ENCODE data around the gene DNAH12. TPM values are rescaled to one million over a fixed set of nuclear protein-coding genes. Genes with fewer than 3 reads are reported as not detected.
"Not testable (repeated sequence)": the region's sequence is repeated elsewhere in the genome, so short reads cannot be mapped to it uniquely, and the experiment has no call there.

DNAH12 gene
- total and polyA plus RNA-seq, 3 experiments from 2014 or later = 0.09 to 0.13 TPM; not detected in 1

DNA sequence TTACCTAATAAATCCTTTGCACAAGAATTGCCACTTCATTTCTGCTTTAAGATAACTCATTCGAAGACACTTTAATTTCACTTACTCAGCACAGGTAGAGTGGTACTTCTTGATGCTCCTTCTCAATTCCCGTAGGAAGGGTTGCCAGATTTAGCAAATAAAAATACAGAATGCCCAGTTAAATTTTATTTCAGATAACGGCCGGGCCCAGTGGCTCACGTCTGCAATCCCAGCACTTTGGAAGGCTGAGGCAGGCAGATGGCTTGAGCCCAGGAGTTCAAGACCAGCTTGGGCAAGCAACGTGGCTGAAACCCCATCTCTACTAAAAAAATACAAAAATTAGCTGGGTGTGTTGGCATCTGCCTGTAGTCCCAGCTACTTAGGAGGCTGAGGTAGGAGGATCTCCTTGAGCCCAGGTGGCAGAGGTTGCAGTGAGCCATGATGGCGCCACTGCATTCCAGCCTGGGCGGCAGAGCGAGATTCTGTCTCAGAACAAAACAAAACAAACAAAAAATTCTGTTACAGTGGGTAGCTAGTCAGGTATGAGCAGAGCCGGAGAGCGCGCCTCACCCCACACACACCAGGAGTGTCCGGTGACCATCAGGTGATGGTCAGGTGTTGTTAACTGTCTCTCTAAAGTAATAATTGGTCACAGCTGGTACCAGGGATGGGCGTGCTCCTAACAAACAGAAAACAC is 92.8 kb downstream of the DNAH12 start:
- Mint-ChIP-seq H3K4me1 (peaks cover 0 to 3% (median 0%) of the 10 kb centered on the region in 3 donors), H3K9me3 (no peaks in the 10 kb centered on the region), H3K4me3 (no peak overlapping the region), H3K36me3 (no peaks in the 10 kb centered on the region), H3K27ac (no peak overlapping the region), H3K27me3 (peaks cover 9 to 15% of the 10 kb centered on the region in 2 donors)
- no peaks in the 10 kb centered on the region for H3K4me1 ChIP-seq (ENCODE audit: insufficient read depth, low read length)
- no peak overlapping the region for H3K27ac ChIP-seq (ENCODE audit: low read depth, low read length)
- POLR2A ChIA-PET = no interaction called here
- H3K36me3 ChIP-seq (ENCODE audit: insufficient read depth, low read length) = no peaks in the 10 kb centered on the region
- H3K27me3 ChIP-seq (ENCODE audit: insufficient read depth, low read length, poor library complexity, severe bottlenecking) = no peaks in the 10 kb centered on the region
- no peak for DNase-seq
- no peak overlapping the region for H3K4me3 ChIP-seq (ENCODE audit: low read length)
- H3K9me3 ChIP-seq (ENCODE audit: low read length) = no peaks in the 10 kb centered on the region
- CTCF ChIA-PET = no interaction called here

DNA sequence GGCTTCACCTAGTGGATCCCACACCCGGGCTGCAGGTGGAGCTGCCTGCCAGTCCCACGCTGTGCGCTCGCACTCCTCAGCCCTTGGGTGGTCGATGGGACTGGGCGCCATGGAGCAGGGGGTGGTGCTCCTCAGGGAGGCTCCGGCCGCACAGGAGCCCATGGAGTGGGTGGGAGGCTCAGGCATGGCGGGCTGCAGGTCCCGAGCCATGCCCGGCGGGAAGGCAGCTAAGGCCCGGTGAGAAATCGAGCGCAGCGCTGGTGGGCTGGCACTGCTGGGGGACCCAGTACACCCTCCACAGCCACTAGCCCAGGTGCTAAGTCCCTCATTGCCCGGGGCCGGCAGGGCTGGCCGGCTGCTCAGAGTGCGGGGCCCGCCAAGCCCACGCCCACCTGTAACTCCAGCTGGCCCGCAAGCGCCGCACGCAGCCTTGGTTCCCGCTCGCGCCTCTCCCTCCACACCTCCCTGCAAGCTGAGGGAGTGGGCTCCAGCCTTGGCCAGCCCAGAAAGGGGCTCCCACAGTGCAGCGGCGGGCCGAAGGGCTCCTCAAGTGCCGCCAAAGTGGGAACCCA is 94.8 kb downstream of the DNAH12 start:
- H3K4me3 Mint-ChIP-seq; H3K4me1 Mint-ChIP-seq; POLR2A ChIA-PET; H3K9me3 Mint-ChIP-seq; H3K27ac ChIP-seq (ENCODE audit: low read depth, low read length); CTCF ChIA-PET; H3K27me3 ChIP-seq (ENCODE audit: insufficient read depth, low read length, poor library complexity, severe bottlenecking); H3K36me3 Mint-ChIP-seq; H3K4me1 ChIP-seq (ENCODE audit: insufficient read depth, low read length); H3K27ac Mint-ChIP-seq; DNase-seq; H3K9me3 ChIP-seq (ENCODE audit: low read length); H3K4me3 ChIP-seq (ENCODE audit: low read length); H3K36me3 ChIP-seq (ENCODE audit: insufficient read depth, low read length): not testable (repeated sequence)
- H3K27me3 Mint-ChIP-seq = peaks cover 9 to 15% of the 10 kb centered on the region in 2 donors

DNA sequence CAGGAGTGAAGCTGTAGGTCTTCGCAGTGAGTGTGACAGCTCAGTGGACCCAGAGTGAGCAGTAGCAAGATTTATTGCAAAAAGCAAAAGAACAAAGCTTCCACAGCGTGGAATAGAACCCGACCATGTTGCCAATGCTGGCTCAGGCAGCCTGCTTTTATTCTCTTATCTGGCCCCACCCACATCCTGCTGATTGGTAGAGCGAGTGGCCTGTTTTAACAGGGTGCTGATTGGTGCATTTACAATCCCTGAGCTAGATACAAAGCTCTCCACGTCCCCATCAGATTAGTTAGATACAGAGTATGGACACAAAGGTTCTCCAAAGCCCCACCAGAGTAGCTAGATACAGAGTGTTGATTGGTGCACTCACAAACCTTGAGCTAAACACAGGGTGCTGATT is 95.7 kb downstream of the DNAH12 start:
- H3K4me1 ChIP-seq (ENCODE audit: insufficient read depth, low read length); H3K4me3 Mint-ChIP-seq; POLR2A ChIA-PET; H3K36me3 ChIP-seq (ENCODE audit: insufficient read depth, low read length); H3K4me3 ChIP-seq (ENCODE audit: low read length); H3K9me3 Mint-ChIP-seq; H3K27me3 ChIP-seq (ENCODE audit: insufficient read depth, low read length, poor library complexity, severe bottlenecking); H3K9me3 ChIP-seq (ENCODE audit: low read length); DNase-seq; H3K36me3 Mint-ChIP-seq; CTCF ChIA-PET; H3K27ac Mint-ChIP-seq; H3K4me1 Mint-ChIP-seq; H3K27ac ChIP-seq (ENCODE audit: low read depth, low read length): not testable (repeated sequence)
- peaks cover 6 to 15% of the 10 kb centered on the region in 2 donors for H3K27me3 Mint-ChIP-seq

DNA sequence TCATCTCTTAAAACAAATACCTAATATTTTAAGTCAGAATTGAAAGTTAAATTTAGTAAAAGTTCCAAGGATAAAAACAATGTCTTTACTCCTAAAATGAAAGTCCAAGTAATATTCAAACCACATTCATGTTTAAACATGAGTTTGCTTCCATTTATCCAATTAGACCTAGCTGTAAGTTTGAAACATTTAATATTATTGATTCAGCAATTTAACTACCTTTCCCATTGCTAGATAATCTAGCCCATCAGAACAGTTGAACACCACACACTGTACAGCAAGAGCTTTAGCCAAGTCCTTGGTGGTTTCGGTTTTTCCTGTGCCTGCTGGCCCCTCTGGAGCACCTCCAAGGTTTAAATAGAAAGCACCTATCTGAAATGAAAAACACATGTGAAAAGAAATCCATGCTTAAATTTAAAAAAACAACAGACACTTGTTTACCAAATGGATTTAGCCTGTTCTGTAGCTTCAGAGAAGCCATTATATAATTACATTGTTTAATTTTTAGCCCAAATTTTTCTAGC is 97.8 kb downstream of the DNAH12 start:
- Mint-ChIP-seq H3K4me3 (no peak overlapping the region), H3K9me3 (no peaks in the 10 kb centered on the region), H3K27me3 (peaks cover 6 to 11% of the 10 kb centered on the region in 2 donors), H3K4me1 (peaks cover 0 to 3% (median 0%) of the 10 kb centered on the region in 3 donors), H3K36me3 (no peaks in the 10 kb centered on the region), H3K27ac (no peak overlapping the region)
- no peak overlapping the region for H3K4me3 ChIP-seq (ENCODE audit: low read length)
- ChIA-PET CTCF (no interaction called here), POLR2A (no interaction called here)
- H3K4me1 ChIP-seq (ENCODE audit: insufficient read depth, low read length) = no peaks in the 10 kb centered on the region
- H3K9me3 ChIP-seq (ENCODE audit: low read length) = no peaks in the 10 kb centered on the region
- no peak overlapping the region for H3K27ac ChIP-seq (ENCODE audit: low read depth, low read length)
- no peaks in the 10 kb centered on the region for H3K27me3 ChIP-seq (ENCODE audit: insufficient read depth, low read length, poor library complexity, severe bottlenecking)
- no peaks in the 10 kb centered on the region for H3K36me3 ChIP-seq (ENCODE audit: insufficient read depth, low read length)
- DNase-seq = no peak

DNA sequence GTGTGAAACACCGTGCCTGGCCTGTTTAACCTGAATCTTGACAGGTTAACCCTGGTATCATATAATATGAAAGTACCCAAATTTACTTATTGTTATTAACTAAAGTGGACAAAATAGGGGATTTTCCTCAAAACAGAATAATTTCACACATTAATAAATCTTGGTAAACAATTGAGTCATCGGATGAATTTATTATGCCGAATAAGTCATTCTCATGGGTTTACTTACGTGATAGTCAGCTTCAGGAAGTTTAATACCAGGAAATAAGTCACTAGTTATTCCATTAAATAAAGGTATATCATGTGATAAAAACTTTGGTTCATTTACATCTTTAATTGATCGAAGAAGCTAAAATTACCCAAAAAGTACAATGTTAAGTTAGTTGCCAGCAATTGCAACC is 99.7 kb downstream of the DNAH12 start:
- H3K27ac Mint-ChIP-seq = no peak overlapping the region
- no peak overlapping the region for H3K4me3 Mint-ChIP-seq
- H3K36me3 Mint-ChIP-seq = no peaks in the 10 kb centered on the region
- H3K36me3 ChIP-seq (ENCODE audit: insufficient read depth, low read length) = no peaks in the 10 kb centered on the region
- H3K9me3 ChIP-seq (ENCODE audit: low read length) = no peaks in the 10 kb centered on the region
- no peak overlapping the region for H3K27ac ChIP-seq (ENCODE audit: low read depth, low read length)
- CTCF ChIA-PET = no interaction called here
- peaks cover 0 to 4% (median 0%) of the 10 kb centered on the region in 5 donors for H3K9me3 Mint-ChIP-seq
- H3K27me3 ChIP-seq (ENCODE audit: insufficient read depth, low read length, poor library complexity, severe bottlenecking) = no peaks in the 10 kb centered on the region
- DNase-seq = no peak
- H3K4me1 Mint-ChIP-seq = peaks cover 0 to 3% (median 0%) of the 10 kb centered on the region in 3 donors
- POLR2A ChIA-PET = no interaction called here
- no peak overlapping the region for H3K4me3 ChIP-seq (ENCODE audit: low read length)
- H3K27me3 Mint-ChIP-seq = peaks cover 9 to 26% of the 10 kb centered on the region in 2 donors
- no peaks in the 10 kb centered on the region for H3K4me1 ChIP-seq (ENCODE audit: insufficient read depth, low read length)

DNA sequence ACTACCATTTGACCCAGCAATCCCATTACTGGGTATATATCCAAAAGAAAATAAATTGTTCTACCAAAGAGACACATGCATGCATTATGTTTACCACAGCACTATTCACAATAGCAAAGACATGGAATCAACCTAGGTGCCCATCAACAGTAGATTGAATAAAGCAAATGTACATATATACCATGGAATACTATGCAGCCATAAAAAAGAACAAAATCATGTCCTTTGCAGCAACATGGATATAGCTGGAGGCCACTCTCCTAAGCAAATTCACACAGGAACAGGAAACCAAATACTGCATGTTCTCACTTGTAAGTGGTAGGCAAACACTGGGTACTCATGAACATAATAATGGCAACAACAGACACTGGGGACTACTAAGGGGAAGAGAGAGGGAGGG is 104.0 kb downstream of the DNAH12 start:
- H3K27me3 Mint-ChIP-seq = peaks cover 15 to 28% of the 10 kb centered on the region in 2 donors
- H3K27me3 ChIP-seq (ENCODE audit: insufficient read depth, low read length, poor library complexity, severe bottlenecking); H3K9me3 Mint-ChIP-seq; DNase-seq; H3K4me3 ChIP-seq (ENCODE audit: low read length); H3K4me1 ChIP-seq (ENCODE audit: insufficient read depth, low read length); H3K36me3 Mint-ChIP-seq; H3K27ac Mint-ChIP-seq; POLR2A ChIA-PET; CTCF ChIA-PET; H3K4me1 Mint-ChIP-seq; H3K27ac ChIP-seq (ENCODE audit: low read depth, low read length); H3K4me3 Mint-ChIP-seq; H3K36me3 ChIP-seq (ENCODE audit: insufficient read depth, low read length); H3K9me3 ChIP-seq (ENCODE audit: low read length): not testable (repeated sequence)

- H3K27ac ChIP-seq (ENCODE audit: low read depth, low read length); H3K4me3 ChIP-seq (ENCODE audit: low read length); H3K36me3 Mint-ChIP-seq; H3K36me3 ChIP-seq (ENCODE audit: insufficient read depth, low read length); CTCF ChIA-PET; DNase-seq; H3K27me3 ChIP-seq (ENCODE audit: insufficient read depth, low read length, poor library complexity, severe bottlenecking); H3K9me3 Mint-ChIP-seq; H3K9me3 ChIP-seq (ENCODE audit: low read length); H3K4me1 ChIP-seq (ENCODE audit: insufficient read depth, low read length); H3K4me3 Mint-ChIP-seq; H3K4me1 Mint-ChIP-seq; POLR2A ChIA-PET: not testable (repeated sequence)
- Mint-ChIP-seq H3K27ac (peak overlapping the region in 1 of 8 donors; percentile 73), H3K27me3 (peaks cover 20 to 28% of the 10 kb centered on the region in 2 donors)
These were observed 105.7 kb downstream of the DNAH12 start for GRCh38 chr3:57438460-57438859.

- Mint-ChIP-seq H3K4me1 (no peaks in the 10 kb centered on the region), H3K36me3 (no peaks in the 10 kb centered on the region), H3K27me3 (peaks cover 19 to 36% of the 10 kb centered on the region in 2 donors), H3K4me3 (no peak overlapping the region), H3K27ac (no peak overlapping the region), H3K9me3 (peaks cover 0 to 4% (median 0%) of the 10 kb centered on the region in 5 donors)
- ChIA-PET CTCF (no interaction called here), POLR2A (no interaction called here)
- H3K4me3 ChIP-seq (ENCODE audit: low read length) = no peak overlapping the region
- no peak for DNase-seq
- H3K4me1 ChIP-seq (ENCODE audit: insufficient read depth, low read length) = no peaks in the 10 kb centered on the region
- H3K27me3 ChIP-seq (ENCODE audit: insufficient read depth, low read length, poor library complexity, severe bottlenecking) = no peaks in the 10 kb centered on the region
- H3K27ac ChIP-seq (ENCODE audit: low read depth, low read length) = no peak overlapping the region
- H3K36me3 ChIP-seq (ENCODE audit: insufficient read depth, low read length) = no peaks in the 10 kb centered on the region
- no peaks in the 10 kb centered on the region for H3K9me3 ChIP-seq (ENCODE audit: low read length)
These were observed 107.9 kb downstream of the DNAH12 start for GRCh38 chr3:57436195-57436761.

All from CD8-positive, alpha-beta memory T cell (primary cell).